IMR-90 (cell line): Measurements from ENCODE around the gene GALK1. TPM values are rescaled to one million over a fixed set of nuclear protein-coding genes. Genes with fewer than 3 reads are reported as not detected.

ENCODE experiments used
- ATAC-seq: fragments of 200-7000 bp; cut with Tn5 transposase; 2 replicates; pipeline ENCODE4 v1.9.1; 2020; ENCODE audit warnings: low read depth, mild to moderate bottlenecking, moderate library complexity
- BruUV-seq: library from RNA; stranded (reverse); fragments of 400-500 nt; replicated peaks from 2 replicates; lab custom pipeline; 2021; lab: Mats Ljungman, UMichigan
- CTCF ChIA-PET: fragments of 300-600 bp; formaldehyde crosslinking; extraction: SDS; loops from one replicate; lab custom pipeline; 2021; ENCODE audit warnings: antibody characterized with exemption; lab: Yijun Ruan, JAX
- POLR2A ChIA-PET: fragments of 300-600 bp; sonication (Branson Sonifier 250); formaldehyde crosslinking; loops from one replicate; lab custom pipeline; 2022; ENCODE audit warnings: antibody characterized with exemption; ENCODE audit not compliant: unreplicated experiment; lab: Charles Lee
- DNase-seq: peaks from one replicate; pipeline ENCODE4 v3.0.0; 2013
- H2AFZ ChIP-seq: replicated peaks from 2 replicates; pipeline ENCODE3; 2013; ENCODE audit warnings: low read length, mild to moderate bottlenecking; ENCODE audit not compliant: poor library complexity
- H2AK5ac ChIP-seq: 2 replicates; pipeline ENCODE4 v1.6.1; 2013; ENCODE audit warnings: low read depth, low read length, inconsistent platforms
- H2AK9ac ChIP-seq: replicated peaks from 2 replicates; pipeline ENCODE3; 2013; ENCODE audit warnings: mild to moderate bottlenecking, low read depth, low read length, moderate library complexity; ENCODE audit not compliant: poor library complexity
- H2BK120ac ChIP-seq: 2 replicates; pipeline ENCODE4 v1.6.1; 2013; ENCODE audit warnings: low read depth, low read length, inconsistent platforms
- H2BK15ac ChIP-seq: 3 replicates; pipeline ENCODE4 v1.6.1; 2013; ENCODE audit warnings: low read depth, low read length, inconsistent platforms
- H2BK20ac ChIP-seq: 2 replicates; pipeline ENCODE4 v1.6.1; 2013; ENCODE audit warnings: low read depth, mild to moderate bottlenecking, inconsistent platforms, low read length, moderate library complexity
- H2BK5ac ChIP-seq: 2 replicates; pipeline ENCODE4 v1.6.1; 2013; ENCODE audit warnings: mild to moderate bottlenecking, low read depth, low read length, inconsistent platforms; ENCODE audit not compliant: poor library complexity, severe bottlenecking
- H3K14ac ChIP-seq: replicated peaks from 2 replicates; pipeline ENCODE4 v1.6.1; 2013; ENCODE audit warnings: low read depth, low read length, inconsistent platforms
- H3K18ac ChIP-seq: 2 replicates; pipeline ENCODE4 v1.6.1; 2013; ENCODE audit warnings: low read depth, low read length, control low read depth
- H3K23ac ChIP-seq: 2 replicates; pipeline ENCODE4 v1.6.1; 2013; ENCODE audit warnings: low read depth, low read length, inconsistent platforms
- H3K27ac ChIP-seq: 2 replicates; pipeline ENCODE4 v1.5.1; 2013; ENCODE audit warnings: mild to moderate bottlenecking, control low read depth, low read length; ENCODE audit not compliant: insufficient read depth
- H3K27me3 ChIP-seq: 2 replicates; pipeline ENCODE4 v1.6.1; 2013; ENCODE audit warnings: low read length; ENCODE audit not compliant: control insufficient read depth, insufficient read depth
- H3K36me3 ChIP-seq: 2 replicates; pipeline ENCODE4 v1.6.1; 2013; ENCODE audit warnings: low read length, mixed read lengths; ENCODE audit not compliant: control insufficient read depth, insufficient read depth
- H3K4ac ChIP-seq: 2 replicates; pipeline ENCODE4 v1.6.1; 2013; ENCODE audit warnings: low read depth, low read length, inconsistent platforms
- H3K4me1 ChIP-seq: 2 replicates; pipeline ENCODE4 v1.6.1; 2013; ENCODE audit warnings: low read length, mixed read lengths; ENCODE audit not compliant: control insufficient read depth, insufficient read depth
- H3K4me2 ChIP-seq: 2 replicates; pipeline ENCODE4 v1.6.1; 2013; ENCODE audit warnings: low read depth, mild to moderate bottlenecking, control low read depth, low read length, moderate library complexity
- H3K4me3 ChIP-seq: 2 replicates; pipeline ENCODE4 v1.5.1; 2013; ENCODE audit warnings: low read depth, mild to moderate bottlenecking, control low read depth, low read length, moderate library complexity; ENCODE audit not compliant: insufficient read depth
- H3K56ac ChIP-seq: 2 replicates; pipeline ENCODE4 v1.6.1; 2013; ENCODE audit warnings: low read length, inconsistent platforms; ENCODE audit not compliant: insufficient read depth; ENCODE audit errors: extremely low read depth
- H3K79me1 ChIP-seq, 2 experiments: 2 replicates each; pipeline ENCODE4 v1.6.1; 2013; ENCODE audit warnings: low read length in 2 of 2, inconsistent platforms in 1 of 2, low read depth in 1 of 2
- H3K9ac ChIP-seq: 2 replicates; pipeline ENCODE4 v1.6.1; 2013; ENCODE audit warnings: low read depth, low read length, control low read depth
- H3K9me1 ChIP-seq: 2 replicates; pipeline ENCODE4 v1.6.1; 2013; ENCODE audit warnings: low read length, inconsistent platforms; ENCODE audit not compliant: insufficient read depth
- H3K9me3 ChIP-seq: 2 replicates; pipeline ENCODE4 v1.6.1; 2013; ENCODE audit warnings: low read length; ENCODE audit not compliant: control insufficient read depth, insufficient read depth
- H4K20me1 ChIP-seq: 2 replicates; pipeline ENCODE4 v1.6.1; 2013; ENCODE audit warnings: low read length, inconsistent platforms; ENCODE audit not compliant: insufficient read depth
- H4K5ac ChIP-seq: 2 replicates; pipeline ENCODE4 v1.6.1; 2013; ENCODE audit warnings: mild to moderate bottlenecking, low read depth, low read length, control low read depth
- H4K8ac ChIP-seq, 2 experiments: 2 replicates each; pipeline ENCODE4 v1.6.1; 2013; ENCODE audit warnings: low read depth in 2 of 2, low read length in 2 of 2, control low read depth in 1 of 2, inconsistent platforms in 1 of 2
- H4K91ac ChIP-seq: 2 replicates; pipeline ENCODE4 v1.6.1; 2013; ENCODE audit warnings: low read depth, low read length, inconsistent platforms; ENCODE audit not compliant: insufficient read depth
- BHLHE40 ChIP-seq: fragments of 150-350 bp; IDR thresholded peaks from 2 replicates; pipeline ENCODE4 v1.6.1; 2016; ENCODE audit warnings: mild to moderate bottlenecking, low read depth, low read length
- CEBPB ChIP-seq: IDR thresholded peaks from 2 replicates; pipeline ENCODE4 v1.6.1; 2012; ENCODE audit warnings: low read depth, low read length, improper control_type of control experiment
- CHD1 ChIP-seq: IDR thresholded peaks from 2 replicates; pipeline ENCODE4 v1.6.1; 2012; ENCODE audit warnings: low read depth, low read length, improper control_type of control experiment
- ELK1 ChIP-seq: fragments of 150-350 bp; IDR thresholded peaks from 2 replicates; pipeline ENCODE4 v1.6.1; 2016; ENCODE audit warnings: low read depth, mild to moderate bottlenecking, low read length, moderate library complexity, borderline replicate concordance
- FOS ChIP-seq: fragments of 150-350 bp; IDR thresholded peaks from 2 replicates; pipeline ENCODE4 v1.6.1; 2016; ENCODE audit warnings: low read depth, low read length
- MAFK ChIP-seq: IDR thresholded peaks from 2 replicates; pipeline ENCODE4 v1.6.1; 2012; ENCODE audit warnings: low read depth, low read length, improper control_type of control experiment
- MAZ ChIP-seq: IDR thresholded peaks from 2 replicates; pipeline ENCODE4 v1.6.1; 2012; ENCODE audit warnings: low read depth, mild to moderate bottlenecking, low read length, improper control_type of control experiment, moderate library complexity, borderline replicate concordance
- MXI1 ChIP-seq: IDR thresholded peaks from 2 replicates; pipeline ENCODE4 v1.6.1; 2012; ENCODE audit warnings: low read depth, mild to moderate bottlenecking, low read length, moderate library complexity, borderline replicate concordance
- NFE2L2 ChIP-seq: fragments of 150-350 bp; IDR thresholded peaks from 2 replicates; pipeline ENCODE4 v1.6.1; 2016; ENCODE audit warnings: low read depth, mild to moderate bottlenecking, low read length
- RAD21 ChIP-seq: IDR thresholded peaks from 2 replicates; pipeline ENCODE4 v1.6.1; 2012; ENCODE audit warnings: low read length, improper control_type of control experiment
- RCOR1 ChIP-seq: IDR thresholded peaks from 2 replicates; pipeline ENCODE4 v1.6.1; 2012; ENCODE audit warnings: mild to moderate bottlenecking, low read length, improper control_type of control experiment; ENCODE audit not compliant: insufficient replicate concordance
- RFX5 ChIP-seq: IDR thresholded peaks from 2 replicates; pipeline ENCODE4 v1.8.0; 2012; ENCODE audit warnings: low read depth, mild to moderate bottlenecking, low read length, moderate library complexity
- WGBS, 2 experiments: methylation state at CpG; one replicate each; pipeline versions ENCODE4 v1.1.5 to v1.1.7; 2013; ENCODE audit warnings: missing lambda C conversion rate in 2 of 2; ENCODE audit not compliant: insufficient read length in 1 of 2; ENCODE audit errors: extremely low coverage in 2 of 2; 5-methylcytosine and 5-hydroxymethylcytosine counted together
- dilution Hi-C: fragments of 300-500 bp; cut with HindIII; formaldehyde crosslinking; loops from one replicate; pipeline ENCODE4 v1.14.3; 2018; ENCODE audit warnings: low sequenced_read_pairs; ENCODE audit not compliant: unreplicated experiment
- in situ Hi-C: fragments of 300-500 bp; cut with MboI; formaldehyde crosslinking; loops from 3 replicates; pipeline ENCODE4 v1.14.3; 2019; ENCODE audit warnings: low sequenced_read_pairs, inconsistent platforms, mixed read lengths
- intact Hi-C: fragments of 100-400 bp; cut with micrococcal nuclease; formaldehyde crosslinking; loops from 2 replicates; pipeline ENCODE4 v1.10.0; 2022
- polyA plus RNA-seq, 3 experiments: library from polyadenylated mRNA; depleted of rRNA; stranded (reverse); fragments of >200 nt; gene quantifications; 2 replicates each; pipeline ENCODE4 v1.2.3, GENCODE V29; 2012; ENCODE audit warnings: low replicate concordance in 1 of 3
- total RNA-seq: library from RNA; depleted of rRNA; stranded (reverse); fragments of >200 nt; gene quantifications from 2 replicates; pipeline ENCODE4 v1.2.3, GENCODE V29; 2012
- TF ChIP-seq, protein P1 (sequence below): conservative IDR thresholded peaks from 2 replicates; pipeline ENCODE4 v1.5.1; 2012; ENCODE audit warnings: mild to moderate bottlenecking, low read depth, low read length, improper control_type of control experiment

Gene GALK1
- total and polyA plus RNA-seq, 2 of the 4 experiments (the other 2 are of a cell fraction), result 19.9 to 21.9 TPM

DNA sequence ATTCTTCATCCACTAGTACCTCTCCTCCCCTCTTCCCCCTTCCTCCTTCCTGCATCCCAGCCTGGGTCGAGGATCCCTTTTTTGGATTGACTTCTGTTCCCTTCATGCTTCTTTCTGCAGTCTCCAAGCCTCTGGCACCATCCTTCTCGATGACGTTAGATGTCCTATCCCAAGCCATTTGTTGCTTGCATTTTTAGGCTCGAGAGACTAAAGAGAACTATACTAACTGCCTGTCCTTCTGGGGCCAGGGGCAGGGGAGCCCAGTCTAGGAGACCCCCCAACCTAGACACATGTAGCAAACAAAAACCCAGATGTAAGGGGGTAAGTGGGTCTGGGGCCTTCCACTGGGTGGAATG lies 43.5 kb upstream of the GALK1 start:
- no peak overlapping the region for H3K4ac ChIP-seq
- H3K27me3 ChIP-seq, result no peaks in the 10 kb centered on the region
- no peak overlapping the region for H2AFZ ChIP-seq
- ATAC-seq, result no peak
- WGBS, 2 experiments, result 80% methylated on average over 1 of the region's 4 CpGs; no CpG with 5 or more reads in 1 of the 2 experiments
- H2AK9ac ChIP-seq, result no peak overlapping the region
- no peak overlapping the region for H3K4me2 ChIP-seq
- H4K8ac ChIP-seq, result no peak overlapping the region
- H4K5ac ChIP-seq, result no peak overlapping the region
- no peak overlapping the region for H4K91ac ChIP-seq
- CTCF ChIA-PET, result interaction anchor here (0.6 kb wide), 1 partner anchor 20 kb away, joined by 6 read pairs; no protein-coding TSS in a partner anchor
- no peak overlapping the region for H3K4me3 ChIP-seq
- H3K23ac ChIP-seq, result no peak overlapping the region
- DNase-seq, result no peak
- H3K79me1 ChIP-seq, result peaks cover 14 to 39% of the 10 kb centered on the region in 2 experiments
- H3K36me3 ChIP-seq, result peaks cover 28% of the 10 kb centered on the region
- H2AK5ac ChIP-seq, result no peak overlapping the region
- no peak overlapping the region for H2BK20ac ChIP-seq
- dilution Hi-C loops, result no loop called here
- H2BK5ac ChIP-seq, result no peak overlapping the region
- no peaks in the 10 kb centered on the region; the same call in 1 of the 2 replicates for H3K4me1 ChIP-seq
- H3K9me1 ChIP-seq, result peaks cover 7% of the 10 kb centered on the region; the same call in 1 of the 2 replicates
- H2BK120ac ChIP-seq, result no peak overlapping the region
- no peak overlapping the region for H3K18ac ChIP-seq
- POLR2A ChIA-PET, result no interaction called here
- in situ Hi-C loops, result no loop called here
- no peak overlapping the region for H3K14ac ChIP-seq
- no peak overlapping the region for H3K56ac ChIP-seq
- H4K20me1 ChIP-seq, result peaks cover 19% of the 10 kb centered on the region
- no TSS peak for BruUV-seq
- H3K9ac ChIP-seq, result no peak overlapping the region
- TF ChIP-seq ELK1 (no peak), MAFK (no peak), CHD1 (no peak), CEBPB (no peak), MXI1 (no peak), RCOR1 (no peak), BHLHE40 (no peak), MAZ (no peak), RFX5 (no peak), RAD21 (no peak), NFE2L2 (no peak), FOS (no peak)
- TF ChIP-seq, protein P1, sequence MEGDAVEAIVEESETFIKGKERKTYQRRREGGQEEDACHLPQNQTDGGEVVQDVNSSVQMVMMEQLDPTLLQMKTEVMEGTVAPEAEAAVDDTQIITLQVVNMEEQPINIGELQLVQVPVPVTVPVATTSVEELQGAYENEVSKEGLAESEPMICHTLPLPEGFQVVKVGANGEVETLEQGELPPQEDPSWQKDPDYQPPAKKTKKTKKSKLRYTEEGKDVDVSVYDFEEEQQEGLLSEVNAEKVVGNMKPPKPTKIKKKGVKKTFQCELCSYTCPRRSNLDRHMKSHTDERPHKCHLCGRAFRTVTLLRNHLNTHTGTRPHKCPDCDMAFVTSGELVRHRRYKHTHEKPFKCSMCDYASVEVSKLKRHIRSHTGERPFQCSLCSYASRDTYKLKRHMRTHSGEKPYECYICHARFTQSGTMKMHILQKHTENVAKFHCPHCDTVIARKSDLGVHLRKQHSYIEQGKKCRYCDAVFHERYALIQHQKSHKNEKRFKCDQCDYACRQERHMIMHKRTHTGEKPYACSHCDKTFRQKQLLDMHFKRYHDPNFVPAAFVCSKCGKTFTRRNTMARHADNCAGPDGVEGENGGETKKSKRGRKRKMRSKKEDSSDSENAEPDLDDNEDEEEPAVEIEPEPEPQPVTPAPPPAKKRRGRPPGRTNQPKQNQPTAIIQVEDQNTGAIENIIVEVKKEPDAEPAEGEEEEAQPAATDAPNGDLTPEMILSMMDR, result no peak
- no peak overlapping the region for H3K27ac ChIP-seq
- H3K9me3 ChIP-seq, result no peaks in the 10 kb centered on the region
- intact Hi-C loops, result no loop called here
- H2BK15ac ChIP-seq, result no peak overlapping the region
